Thoracic aorta (tissue), 2 donors: ENCODE data around the gene INPP4A. TPM values are rescaled to one million over a fixed set of nuclear protein-coding genes. Genes with fewer than 3 reads are reported as not detected.

ENCODE experiments used
- ATAC-seq: fragments of 150-250 bp; one replicate; pipeline ENCODE4 v1.8.0; 2017; ENCODE audit warnings: low read depth; ENCODE audit not compliant: insufficient number of reproducible peaks, low FRiP score
- DNase-seq: peaks from one replicate; pipeline ENCODE4 v3.0.0-alpha.2; 2020; ENCODE audit warnings: low spot score
- H3K27ac ChIP-seq, 2 donors: fragments of 200-600 bp; sonication (generic); 1 replicate in 1 of 2; 2 replicates in 1 of 2; pipeline ENCODE4 v1.5.1; 2016; ENCODE audit warnings: mild to moderate bottlenecking in 2 of 2, moderate library complexity in 2 of 2
- H3K27me3 ChIP-seq: fragments of 200-600 bp; sonication (generic); replicated peaks from 2 replicates; pipeline ENCODE4 v1.6.0; 2016; ENCODE audit warnings: mild to moderate bottlenecking; ENCODE audit not compliant: insufficient read depth
- H3K36me3 ChIP-seq: fragments of 200-600 bp; sonication (generic); one replicate; pipeline ENCODE4 v1.5.1; 2016
- H3K4me1 ChIP-seq, 2 donors: fragments of 200-600 bp; sonication (generic); 1 replicate in 1 of 2; 2 replicates in 1 of 2; pipeline versions ENCODE4 v1.5.1 to v1.6.0; 2016; ENCODE audit warnings: low read depth in 2 of 2, mild to moderate bottlenecking in 1 of 2; ENCODE audit not compliant: control insufficient read depth in 1 of 2
- H3K4me3 ChIP-seq: fragments of 200-600 bp; sonication (generic); 2 replicates; pipeline ENCODE4 v1.5.1; 2016; ENCODE audit warnings: mild to moderate bottlenecking
- H3K9me3 ChIP-seq: fragments of 200-600 bp; sonication (generic); 2 replicates; pipeline ENCODE4 v1.5.1; 2016
- CTCF ChIP-seq: fragments of 200-600 bp; sonication (generic); IDR thresholded peaks from one replicate; pipeline ENCODE4 v1.5.1; 2019; ENCODE audit warnings: antibody characterized with exemption
- total RNA-seq, 2 donors: library from RNA; depleted of rRNA; stranded (reverse); fragments of >200 nt; gene quantifications; one replicate each; pipeline versions ENCODE4 v1.1.0 to v1.2.3, GENCODE V29; 2016

INPP4A gene
- total RNA-seq, 2 donors from 2014 or later = 29.4 to 40.6 TPM

DNA sequence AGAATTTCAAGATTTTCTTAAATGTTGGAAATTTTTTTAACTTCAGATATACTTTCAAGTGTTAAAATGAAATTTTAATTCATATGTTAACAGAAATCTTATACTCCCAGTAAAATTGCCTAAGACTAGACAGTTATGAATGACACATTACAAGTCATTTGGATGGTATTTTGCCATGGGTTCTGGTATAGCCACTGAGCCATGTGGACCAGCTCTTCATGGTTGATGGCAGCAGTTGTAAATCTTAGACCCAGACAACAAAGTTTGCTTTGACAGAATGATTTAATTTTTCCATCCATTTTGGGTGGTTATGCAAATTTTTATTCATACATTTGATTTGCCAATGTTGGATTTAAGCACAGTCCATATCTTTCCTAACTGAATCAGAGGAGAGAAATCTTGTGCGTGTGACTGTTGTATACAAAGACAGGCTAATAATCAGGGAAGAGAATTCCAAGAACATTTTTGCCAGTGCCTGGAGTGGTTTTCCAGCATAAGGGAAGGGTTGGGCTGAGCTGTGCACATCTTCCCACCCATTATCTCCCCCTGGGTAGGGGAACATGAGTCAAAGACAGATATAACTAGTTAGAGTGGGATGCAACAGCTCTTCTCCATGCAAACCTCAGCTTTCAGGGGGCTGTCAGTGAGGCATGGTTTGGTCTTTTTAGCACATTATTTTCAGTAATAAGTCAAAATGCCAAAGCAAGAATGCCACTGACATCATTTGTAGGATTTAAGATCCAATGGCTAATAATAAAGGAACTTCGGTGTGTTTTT, 28.1 kb upstream of the INPP4A start:
- Histone ChIP-seq H3K36me3 (no peaks in the 10 kb centered on the region), H3K4me1 (no peaks in the 10 kb centered on the region), H3K9me3 (no peaks in the 10 kb centered on the region), H3K27ac (no peak overlapping the region), H3K27me3 (no peaks in the 10 kb centered on the region), H3K4me3 (no peak overlapping the region)
- TF ChIP-seq CTCF = no peak
- DNase-seq (no peak), ATAC-seq (no peak)

GRCh38 chr2:98419544-98419943, 25.1 kb upstream of the INPP4A start:
- H3K27ac ChIP-seq = no peak overlapping the region
- DNase-seq (no peak), ATAC-seq (no peak)
- H3K4me3 ChIP-seq = no peak overlapping the region
- H3K27me3 ChIP-seq = no peaks in the 10 kb centered on the region
- no peaks in the 10 kb centered on the region for H3K36me3 ChIP-seq
- TF ChIP-seq CTCF = no peak
- no peaks in the 10 kb centered on the region for H3K4me1 ChIP-seq
- peaks cover 4% of the 10 kb centered on the region for H3K9me3 ChIP-seq

GRCh38 chr2:98419977-98420725, 24.5 kb upstream of the INPP4A start:
- TF ChIP-seq CTCF = no peak
- Histone ChIP-seq H3K9me3 (peaks cover 4% of the 10 kb centered on the region), H3K4me3 (no peak overlapping the region), H3K4me1 (no peaks in the 10 kb centered on the region), H3K36me3 (no peaks in the 10 kb centered on the region), H3K27me3 (no peaks in the 10 kb centered on the region), H3K27ac (no peak overlapping the region)
- DNase-seq = no peak
- ATAC-seq = no peak

- TF ChIP-seq CTCF = no peak
- peaks cover 4% of the 10 kb centered on the region for H3K9me3 ChIP-seq
Observed at GRCh38 chr2:98422449-98422848, 22.2 kb upstream of the INPP4A start.

GRCh38 chr2:98426771-98427170, 17.9 kb upstream of the INPP4A start:
- Histone ChIP-seq H3K36me3 (no peaks in the 10 kb centered on the region), H3K27me3 (no peaks in the 10 kb centered on the region), H3K9me3 (peaks cover 4% of the 10 kb centered on the region), H3K27ac (no peak overlapping the region), H3K4me3 (no peak overlapping the region), H3K4me1 (no peaks in the 10 kb centered on the region)
- no peak for TF ChIP-seq CTCF
- no peak for ATAC-seq
- DNase-seq = no peak

More at GRCh38 chr2:98422449-98422848, 22.2 kb upstream of the INPP4A start:
- Histone ChIP-seq H3K4me1 (no peaks in the 10 kb centered on the region), H3K4me3 (no peak overlapping the region), H3K36me3 (no peaks in the 10 kb centered on the region), H3K27me3 (no peaks in the 10 kb centered on the region), H3K27ac (no peak overlapping the region)
- no peak for ATAC-seq
- no peak for DNase-seq
